SU-DHL-6 (cell line): Measurements from ENCODE around the gene NDUFB10.
A peak's percentile ranks its signal among the peaks of the same experiment; 100 is the strongest.

Experiments
- H2AFZ ChIP-seq: fragments of 200-600 bp; sonication (generic); 2 replicates; pipeline ENCODE4 v1.6.1; 2014; ENCODE audit warnings: low read depth, mild to moderate bottlenecking, moderate library complexity, mixed read lengths, antibody characterized with exemption, low read length; ENCODE audit not compliant: severe bottlenecking
- H3F3A ChIP-seq: fragments of 200-600 bp; shearing (Covaris generic); 2 replicates; pipeline ENCODE4 v1.6.0; 2016; ENCODE audit warnings: antibody characterized with exemption, mild to moderate bottlenecking; ENCODE audit not compliant: insufficient read depth
- H3K27ac ChIP-seq: fragments of 200-600 bp; sonication (generic); 2 replicates; pipeline ENCODE4 v1.5.1; 2016; ENCODE audit warnings: low read depth, mild to moderate bottlenecking, low read length, moderate library complexity, mixed read lengths
- H3K27me3 ChIP-seq: fragments of 200-600 bp; sonication (generic), shearing (Covaris generic); 2 replicates; pipeline ENCODE4 v1.6.0; 2014; ENCODE audit warnings: mild to moderate bottlenecking, low read length
- H3K36me3 ChIP-seq: fragments of 200-600 bp; sonication (generic); 2 replicates; pipeline ENCODE4 v1.6.1; 2014; ENCODE audit warnings: mild to moderate bottlenecking, low read length, mixed read lengths
- H3K4me2 ChIP-seq: fragments of 300-600, 200-600 bp; shearing (Covaris generic), sonication (generic); 2 replicates; pipeline ENCODE4 v1.6.0; 2014; ENCODE audit warnings: low read length, low read depth, mild to moderate bottlenecking; ENCODE audit not compliant: poor library complexity, severe bottlenecking
- H3K4me3 ChIP-seq: fragments of 200-600 bp; sonication (generic); 2 replicates; pipeline ENCODE4 v1.5.1; 2014; ENCODE audit warnings: antibody characterized with exemption, low read length, mild to moderate bottlenecking, mixed read lengths; ENCODE audit not compliant: insufficient read depth, poor library complexity, severe bottlenecking
- H3K79me2 ChIP-seq: fragments of 200-600 bp; sonication (generic); 2 replicates; pipeline ENCODE4 v1.6.1; 2014; ENCODE audit warnings: mild to moderate bottlenecking, low read length, moderate library complexity; ENCODE audit not compliant: insufficient read depth
- H3K9ac ChIP-seq: fragments of 200-600 bp; sonication (generic); 2 replicates; pipeline ENCODE4 v1.7.0; 2014; ENCODE audit warnings: mild to moderate bottlenecking, low read length
- H3K9me2 ChIP-seq: fragments of 200-600 bp; sonication (generic); replicated peaks from 2 replicates; pipeline ENCODE4 v1.6.1; 2014; ENCODE audit warnings: low read length; ENCODE audit not compliant: insufficient read depth
- H3K9me3 ChIP-seq: fragments of 200-600 bp; sonication (generic); 2 replicates; pipeline ENCODE4 v1.6.1; 2014; ENCODE audit warnings: low read length, mixed read lengths; ENCODE audit not compliant: insufficient read depth
- H4K20me1 ChIP-seq: fragments of 200-600 bp; sonication (generic); 2 replicates; pipeline ENCODE4 v1.6.1; 2014; ENCODE audit warnings: low read depth, mild to moderate bottlenecking, antibody characterized with exemption, low read length, moderate library complexity, mixed read lengths
- CTCF ChIP-seq: fragments of 200-600 bp; sonication (generic); IDR thresholded peaks from one replicate; pipeline ENCODE4 v1.5.1; 2017; ENCODE audit warnings: antibody characterized with exemption, mild to moderate bottlenecking, low read length, moderate library complexity; ENCODE audit not compliant: insufficient read depth, poor library complexity, severe bottlenecking
- EZH2phosphoT487 ChIP-seq: fragments of 200-600 bp; sonication (generic), shearing (Covaris generic); conservative IDR thresholded peaks from 2 replicates; pipeline ENCODE4 v1.6.1; 2018; ENCODE audit warnings: mild to moderate bottlenecking, antibody characterized with exemption, low read length, moderate library complexity, mixed read lengths

The NDUFB10 gene

DNA sequence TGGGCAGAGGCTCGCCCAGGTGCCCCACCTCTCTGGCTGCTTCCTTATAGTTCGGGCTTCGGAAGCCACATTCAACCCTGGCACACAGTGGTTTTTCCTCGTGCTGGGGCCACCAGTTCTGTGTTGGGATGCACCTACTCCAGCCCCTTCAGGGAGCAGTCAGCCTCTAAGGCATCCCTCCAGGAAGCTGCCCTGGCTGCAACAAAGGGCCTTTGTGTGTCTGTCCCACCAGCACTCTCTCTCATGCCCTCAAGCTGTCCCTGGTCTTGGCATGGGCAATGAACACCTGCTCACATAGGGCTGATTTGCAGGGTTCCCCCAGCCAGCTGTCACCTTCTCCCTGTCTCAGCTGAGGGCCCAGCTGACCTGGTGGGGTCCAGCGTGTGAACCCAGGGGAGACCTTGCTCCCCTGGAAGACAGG lies 22.7 kb downstream of the NDUFB10 start:
- Histone ChIP-seq H3K79me2 (no peaks in the 10 kb centered on the region), H3K9me3 (no peaks in the 10 kb centered on the region), H3K4me3 (no peak overlapping the region), H4K20me1 (no peaks in the 10 kb centered on the region), H3K9me2 (no peaks in the 10 kb centered on the region), H3K27me3 (no peaks in the 10 kb centered on the region), H3K9ac (no peak overlapping the region), H2AFZ (no peak overlapping the region), H3F3A (no peaks in the 10 kb centered on the region), H3K36me3 (no peaks in the 10 kb centered on the region), H3K27ac (no peak overlapping the region), H3K4me2 (no peak overlapping the region)
- TF ChIP-seq EZH2phosphoT487 (no peak), CTCF (no peak)

GRCh38 chr16:1982991-1983543 lies 23.7 kb downstream of the NDUFB10 start:
- no peaks in the 10 kb centered on the region for H3K9me2 ChIP-seq
- no peak overlapping the region for H3K27ac ChIP-seq
- H3K4me2 ChIP-seq, result peak overlapping the region; percentile 73
- H4K20me1 ChIP-seq, result no peaks in the 10 kb centered on the region
- no peak overlapping the region for H2AFZ ChIP-seq
- H3K36me3 ChIP-seq, result no peaks in the 10 kb centered on the region
- H3F3A ChIP-seq, result no peaks in the 10 kb centered on the region
- no peak for TF ChIP-seq CTCF
- no peak for TF ChIP-seq EZH2phosphoT487
- H3K9ac ChIP-seq, result 0 out of 2 replicates have a peak overlapping the region, but pooled peaks have one; percentile 71
- no peaks in the 10 kb centered on the region for H3K27me3 ChIP-seq
- no peaks in the 10 kb centered on the region for H3K9me3 ChIP-seq
- H3K79me2 ChIP-seq, result no peaks in the 10 kb centered on the region
- H3K4me3 ChIP-seq, result no peak overlapping the region

DNA sequence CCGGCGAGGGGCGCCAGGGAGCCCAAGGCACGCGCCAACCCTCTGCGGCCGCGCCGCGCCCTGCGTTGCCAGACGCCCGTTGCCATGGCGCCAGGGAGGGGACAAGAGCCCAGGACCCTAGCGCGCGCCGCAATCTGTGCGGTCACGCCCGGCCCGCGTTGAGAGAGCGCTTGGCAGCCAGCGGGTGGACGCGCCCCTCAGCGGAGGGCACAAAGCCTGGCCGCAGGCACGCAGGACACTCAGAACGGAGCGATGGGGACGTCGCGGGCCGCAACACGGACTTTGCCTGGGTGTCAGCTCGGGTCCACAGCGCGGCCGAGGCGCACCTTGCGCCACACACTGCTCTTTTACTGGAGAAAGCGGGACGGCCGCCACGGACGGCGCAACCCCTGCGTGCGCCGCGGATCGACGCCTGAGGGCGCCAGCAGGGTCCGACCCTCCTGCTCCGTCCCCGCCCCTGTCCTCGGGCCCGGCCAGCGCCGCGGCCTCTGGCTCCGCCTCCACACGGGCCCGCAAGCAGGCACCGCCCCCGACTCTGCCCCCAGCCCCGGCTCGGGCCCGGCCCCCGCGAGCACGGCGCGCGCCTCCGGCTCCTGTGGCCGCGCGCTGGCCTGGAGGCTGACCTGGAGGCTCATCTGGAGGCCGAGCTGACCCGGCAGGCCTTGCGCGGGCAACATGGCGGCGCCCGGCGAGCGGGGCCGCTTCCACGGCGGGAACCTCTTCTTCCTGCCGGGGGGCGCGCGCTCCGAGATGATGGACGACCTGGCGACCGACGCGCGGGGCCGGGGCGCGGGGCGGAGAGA lies 24.4 kb downstream of the NDUFB10 start, which contains the start of gene GFER:
GFER (plus strand) TSS at position 650 of the 803 bp plus-strand sequence; CDS start at position 676, 26 bp downstream.
- H3K27ac ChIP-seq, result no peak within 1 kb of the TSS
- H3F3A ChIP-seq, result no peaks in the 10 kb centered on the region
- H3K79me2 ChIP-seq, result no peaks in the 10 kb centered on the region
- no peaks in the 10 kb centered on the region for H3K27me3 ChIP-seq
- H3K9me3 ChIP-seq, result no peaks in the 10 kb centered on the region
- H3K4me2 ChIP-seq, result peak within 1 kb of the TSS; percentile 73
- no peaks in the 10 kb centered on the region for H3K9me2 ChIP-seq
- H3K36me3 ChIP-seq, result no peaks in the 10 kb centered on the region
- TF ChIP-seq CTCF (no peak), EZH2phosphoT487 (no peak)
- H4K20me1 ChIP-seq, result no peaks in the 10 kb centered on the region
- H3K9ac ChIP-seq, result peak within 1 kb of the TSS; percentile 71
- H2AFZ ChIP-seq, result no peak within 1 kb of the TSS
- H3K4me3 ChIP-seq, result peak within 1 kb of the TSS; percentile 66
